ENCODE measurements around the gene STK32C. TPM values are rescaled to one million over a fixed set of nuclear protein-coding genes. Genes with fewer than 3 reads are reported as not detected.

Gene STK32C
- total RNA-seq, 3 donors from 2014 or later = 14.8 to 18.0 (median 15.3) TPM

GRCh38 chr10:132188331-132188730, 119.4 kb downstream of the STK32C start:
- no peaks in the 10 kb centered on the region for H3K36me3 Mint-ChIP-seq (ENCODE audit: insufficient read depth)
- H3K4me3 Mint-ChIP-seq = peak overlapping the region; percentile 16
- H3K4me1 Mint-ChIP-seq (ENCODE audit: low read depth) = peaks cover 7% of the 10 kb centered on the region
- H3K9me3 Mint-ChIP-seq = peaks cover 3% of the 10 kb centered on the region
- ATAC-seq (no peak), DNase-seq (no peak)
- peaks cover 32% of the 10 kb centered on the region for H3K27me3 Mint-ChIP-seq (ENCODE audit: low read depth)

- peaks cover 32% of the 10 kb centered on the region for H3K27me3 Mint-ChIP-seq (ENCODE audit: low read depth)
- ATAC-seq (peak in 1 of 2 donors; percentile 11), DNase-seq (no peak)
- H3K9me3 Mint-ChIP-seq = peaks cover 3% of the 10 kb centered on the region
- H3K36me3 Mint-ChIP-seq (ENCODE audit: insufficient read depth) = no peaks in the 10 kb centered on the region
- H3K4me1 Mint-ChIP-seq (ENCODE audit: low read depth) = peaks cover 7% of the 10 kb centered on the region
- no peak overlapping the region for H3K4me3 Mint-ChIP-seq
Measured at GRCh38 chr10:132187430-132188138, 120.2 kb downstream of the STK32C start.

- H3K4me1 Mint-ChIP-seq (ENCODE audit: low read depth) = peaks cover 7% of the 10 kb centered on the region
- H3K27me3 Mint-ChIP-seq (ENCODE audit: low read depth) = peaks cover 38% of the 10 kb centered on the region
- H3K9me3 Mint-ChIP-seq = peaks cover 3% of the 10 kb centered on the region
- peak within 1 kb of the TSS; percentile 43 for H3K4me3 Mint-ChIP-seq
- ATAC-seq (peak; percentile 47 to 61), DNase-seq (peak; percentile 27)
- no peaks in the 10 kb centered on the region for H3K36me3 Mint-ChIP-seq (ENCODE audit: insufficient read depth)
Measured at GRCh38 chr10:132186488-132187429, 121.0 kb downstream of the STK32C start, which contains the start of gene DPYSL4. DPYSL4 (plus strand) TSS chr10:132186948; CDS start chr10:132187064, 116 bp downstream.

GRCh38 chr10:132185601-132186487, 121.9 kb downstream of the STK32C start:
- ATAC-seq (peak; percentile 75 to 82), DNase-seq (no peak)
- H3K27me3 Mint-ChIP-seq (ENCODE audit: low read depth) = peaks cover 38% of the 10 kb centered on the region
- H3K9me3 Mint-ChIP-seq = peaks cover 3% of the 10 kb centered on the region
- peak overlapping the region; percentile 43 for H3K4me3 Mint-ChIP-seq
- H3K36me3 Mint-ChIP-seq (ENCODE audit: insufficient read depth) = no peaks in the 10 kb centered on the region
- H3K4me1 Mint-ChIP-seq (ENCODE audit: low read depth) = peaks cover 7% of the 10 kb centered on the region

GRCh38 chr10:132184816-132185593, 122.7 kb downstream of the STK32C start:
- no peak for DNase-seq
- peak in 1 of 2 donors; percentile 3 for ATAC-seq
- H3K27me3 Mint-ChIP-seq (ENCODE audit: low read depth) = peaks cover 36% of the 10 kb centered on the region
- peaks cover 7% of the 10 kb centered on the region for H3K4me1 Mint-ChIP-seq (ENCODE audit: low read depth)
- peak overlapping the region; percentile 40 for H3K4me3 Mint-ChIP-seq
- no peaks in the 10 kb centered on the region for H3K36me3 Mint-ChIP-seq (ENCODE audit: insufficient read depth)
- H3K9me3 Mint-ChIP-seq = no peaks in the 10 kb centered on the region

- Mint-ChIP-seq H3K4me1 (ENCODE audit: low read depth) (peaks cover 5% of the 10 kb centered on the region), H3K27me3 (ENCODE audit: low read depth) (peaks cover 29% of the 10 kb centered on the region), H3K9me3 (no peaks in the 10 kb centered on the region), H3K4me3 (no peak overlapping the region), H3K36me3 (ENCODE audit: insufficient read depth) (no peaks in the 10 kb centered on the region)
- DNase-seq = no peak
- no peak for ATAC-seq
Measured at GRCh38 chr10:132183046-132183445, 124.7 kb downstream of the STK32C start.

GRCh38 chr10:132182591-132182990, 125.2 kb downstream of the STK32C start:
- H3K9me3 Mint-ChIP-seq = no peaks in the 10 kb centered on the region
- no peaks in the 10 kb centered on the region for H3K36me3 Mint-ChIP-seq (ENCODE audit: insufficient read depth)
- H3K4me3 Mint-ChIP-seq = no peak overlapping the region
- H3K27me3 Mint-ChIP-seq (ENCODE audit: low read depth) = peaks cover 31% of the 10 kb centered on the region
- ATAC-seq (no peak), DNase-seq (no peak)
- peaks cover 3% of the 10 kb centered on the region for H3K4me1 Mint-ChIP-seq (ENCODE audit: low read depth)

GRCh38 chr10:132181691-132182425, 125.9 kb downstream of the STK32C start:
- H3K9me3 Mint-ChIP-seq = no peaks in the 10 kb centered on the region
- ATAC-seq (no peak), DNase-seq (no peak)
- peaks cover 3% of the 10 kb centered on the region for H3K4me1 Mint-ChIP-seq (ENCODE audit: low read depth)
- H3K36me3 Mint-ChIP-seq (ENCODE audit: insufficient read depth) = no peaks in the 10 kb centered on the region
- peaks cover 38% of the 10 kb centered on the region for H3K27me3 Mint-ChIP-seq (ENCODE audit: low read depth)
- H3K4me3 Mint-ChIP-seq = no peak overlapping the region

GRCh38 chr10:132180736-132181135, 127.0 kb downstream of the STK32C start:
- DNase-seq = no peak
- Mint-ChIP-seq H3K4me3 (no peak overlapping the region), H3K36me3 (ENCODE audit: insufficient read depth) (no peaks in the 10 kb centered on the region), H3K27me3 (ENCODE audit: low read depth) (peaks cover 44% of the 10 kb centered on the region), H3K4me1 (ENCODE audit: low read depth) (peaks cover 3% of the 10 kb centered on the region), H3K9me3 (no peaks in the 10 kb centered on the region)
- ATAC-seq = no peak

- Mint-ChIP-seq H3K27me3 (ENCODE audit: low read depth) (peaks cover 38% of the 10 kb centered on the region), H3K4me1 (ENCODE audit: low read depth) (peaks cover 1% of the 10 kb centered on the region), H3K9me3 (no peaks in the 10 kb centered on the region), H3K4me3 (no peak overlapping the region), H3K36me3 (ENCODE audit: insufficient read depth) (no peaks in the 10 kb centered on the region)
- no peak for DNase-seq
- ATAC-seq = no peak
Measured at GRCh38 chr10:132179551-132180392, 128.0 kb downstream of the STK32C start.

GRCh38 chr10:132178672-132179545, 128.8 kb downstream of the STK32C start:
- H3K36me3 Mint-ChIP-seq (ENCODE audit: insufficient read depth) = no peaks in the 10 kb centered on the region
- H3K4me1 Mint-ChIP-seq (ENCODE audit: low read depth) = no peaks in the 10 kb centered on the region
- no peak for ATAC-seq
- DNase-seq = no peak
- H3K4me3 Mint-ChIP-seq = no peak overlapping the region
- peaks cover 37% of the 10 kb centered on the region for H3K27me3 Mint-ChIP-seq (ENCODE audit: low read depth)
- no peaks in the 10 kb centered on the region for H3K9me3 Mint-ChIP-seq

Data from activated T-cell treated with anti-CD3 and anti-CD28 coated beads, Interleukin-2, amount 50 U/mL, for 4 hours (primary cell).